Measurements from ENCODE around the gene KIAA0513.
"Not testable (repeated sequence)": the region's sequence is repeated elsewhere in the genome, so short reads cannot be mapped to it uniquely, and the experiment has no call there.

Gene KIAA0513

DNA sequence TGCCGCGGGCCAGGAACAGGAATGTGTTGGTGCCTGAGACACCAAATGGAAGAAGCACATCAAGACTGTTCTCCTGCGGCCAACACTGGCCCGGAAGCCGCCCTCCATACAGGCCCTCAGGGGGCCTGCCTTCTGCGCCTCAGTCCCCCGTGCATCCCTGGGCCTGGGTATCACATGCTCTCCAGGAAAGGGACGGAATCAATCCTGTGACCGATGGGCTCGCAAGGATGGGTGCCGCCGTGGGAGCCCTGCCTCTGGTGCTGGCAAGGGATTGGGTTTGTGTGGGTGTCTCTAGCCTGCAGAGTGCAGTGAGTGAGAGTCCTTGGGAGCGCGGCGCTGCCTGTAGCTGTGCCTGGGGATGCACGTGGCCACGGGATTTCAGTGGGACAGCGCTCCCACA is 65.3 kb downstream of the KIAA0513 start:
- no peak for DNase-seq

DNA sequence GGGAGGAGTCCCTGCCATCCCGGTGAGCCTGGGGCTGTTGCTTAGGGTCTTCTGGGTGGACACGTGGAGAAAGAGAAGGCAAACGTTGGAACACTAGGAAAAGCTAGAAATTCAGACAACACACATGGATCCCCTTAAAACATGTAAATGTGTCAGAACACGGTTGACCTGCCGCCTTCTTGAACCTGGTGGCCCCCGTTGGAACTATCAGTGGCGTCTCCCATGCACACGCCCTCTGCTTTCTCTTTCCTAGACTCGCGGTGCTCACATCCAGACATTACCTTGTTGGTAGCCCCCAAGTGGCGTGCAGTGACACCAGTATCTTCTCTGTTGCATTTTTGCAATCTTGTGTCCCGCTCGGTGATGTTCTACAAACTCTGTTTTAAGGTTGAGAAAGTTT is 66.1 kb downstream of the KIAA0513 start:
- DNase-seq: no peak

DNA sequence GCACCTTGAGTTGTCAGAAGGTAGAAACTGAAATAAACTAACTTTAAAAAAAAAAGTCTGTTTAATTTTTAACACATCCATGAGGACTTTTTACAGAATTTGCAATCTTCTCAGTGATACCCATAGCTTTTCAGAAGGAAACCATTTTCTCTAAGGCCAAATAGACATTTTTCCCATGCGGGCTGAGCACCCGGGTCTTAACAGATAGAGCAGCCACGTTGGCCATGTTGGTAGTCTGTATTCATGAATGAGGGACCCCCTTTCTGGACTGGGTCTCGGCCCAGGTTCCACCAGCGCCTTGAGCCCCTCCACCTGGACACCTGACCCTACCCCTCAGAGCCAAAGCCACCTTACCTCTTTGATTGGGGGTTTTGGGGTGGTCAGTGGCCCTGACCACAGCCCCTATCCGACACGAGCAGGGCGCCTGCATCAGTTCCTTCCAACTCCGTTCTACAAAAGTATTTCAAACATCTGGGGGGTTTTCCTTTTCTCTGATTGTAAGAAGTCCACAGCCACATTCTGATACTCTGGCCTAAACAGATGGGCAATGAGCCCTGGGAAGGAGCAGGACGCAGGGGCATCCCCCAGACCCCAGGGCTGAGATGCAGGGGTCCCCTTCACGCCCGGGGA is 66.7 kb downstream of the KIAA0513 start:
- DNase-seq: no peak

DNA sequence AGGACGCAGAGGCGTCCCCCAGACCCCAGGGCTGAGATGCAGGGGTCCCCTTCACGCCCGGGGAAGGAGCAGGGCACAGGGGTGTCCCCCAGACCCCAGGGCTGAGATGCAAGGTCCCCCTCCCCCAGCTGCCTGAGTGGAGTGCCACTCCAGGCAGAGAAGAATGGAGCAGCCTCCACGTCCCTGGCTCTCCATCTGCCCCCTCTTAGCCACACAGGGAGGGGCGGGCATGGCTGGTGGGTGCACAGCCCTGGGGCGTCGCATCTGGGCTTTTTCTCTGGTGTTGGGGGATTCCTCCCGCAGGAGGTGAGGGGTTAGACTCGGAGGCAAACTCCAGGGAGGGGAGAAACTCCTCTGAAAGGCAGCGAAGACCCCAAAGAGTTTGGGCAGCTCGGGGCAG is 67.2 kb downstream of the KIAA0513 start:
- DNase-seq: no peak

DNA sequence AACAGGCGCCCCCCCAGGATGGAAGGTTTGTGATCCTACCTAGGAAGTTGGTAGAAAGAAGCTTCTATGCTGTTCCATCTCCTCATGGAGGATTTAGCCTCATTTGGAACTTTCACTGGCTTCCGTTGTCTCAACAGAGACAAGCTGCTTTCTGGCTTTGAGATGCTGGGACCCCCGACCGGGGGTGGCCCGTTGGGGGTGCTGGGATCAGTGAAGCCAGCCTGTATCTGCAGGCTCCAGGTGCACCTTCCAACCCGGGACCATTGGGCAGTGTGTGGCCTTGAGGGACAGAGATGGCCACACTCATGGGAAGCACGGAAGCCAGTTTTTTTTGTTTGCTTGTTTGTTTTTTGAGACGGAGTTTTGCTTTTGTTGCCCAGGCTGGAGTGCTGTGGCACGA is 69.3 kb downstream of the KIAA0513 start:
- no peak for DNase-seq

DNA sequence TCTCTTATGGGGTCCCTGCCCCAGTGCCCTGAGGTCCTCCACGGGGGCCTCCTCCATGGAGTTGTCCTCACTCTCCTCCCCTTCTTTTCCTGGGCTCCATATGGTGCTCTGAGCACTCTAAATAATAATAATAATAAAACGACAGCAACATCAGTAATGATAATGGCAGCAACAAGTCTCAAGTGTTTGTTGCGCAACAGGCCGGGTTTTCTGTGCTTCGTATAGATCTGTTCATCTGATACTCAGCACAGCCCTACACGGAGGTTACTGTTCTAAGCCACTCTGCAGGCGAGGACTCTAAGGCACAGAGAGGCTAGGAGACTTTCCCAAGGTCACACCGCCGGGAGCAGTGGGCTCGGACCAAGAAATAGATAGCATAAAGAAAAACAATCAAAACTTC is 71.0 kb downstream of the KIAA0513 start:
- DNase-seq: peak; percentile 50

DNA sequence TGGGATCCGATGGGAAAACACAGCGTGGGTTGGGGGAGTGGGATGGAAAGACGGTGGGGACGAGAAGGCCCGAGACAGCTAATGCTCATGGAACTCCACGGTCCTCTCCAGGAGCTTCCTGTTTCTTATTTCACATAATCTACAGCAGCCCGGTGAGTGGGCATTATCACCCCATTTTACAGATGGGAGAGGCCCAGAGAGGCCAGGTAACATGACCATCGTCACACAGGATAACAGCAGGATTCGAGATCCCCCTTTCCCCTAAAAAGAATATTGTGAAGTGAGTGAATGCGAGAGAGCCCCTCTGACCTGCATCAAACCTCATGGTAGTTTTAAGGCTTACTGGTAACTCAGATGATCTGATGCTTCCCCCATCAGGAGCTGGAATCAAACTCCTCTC is 72.7 kb downstream of the KIAA0513 start:
- DNase-seq: no peak

DNA sequence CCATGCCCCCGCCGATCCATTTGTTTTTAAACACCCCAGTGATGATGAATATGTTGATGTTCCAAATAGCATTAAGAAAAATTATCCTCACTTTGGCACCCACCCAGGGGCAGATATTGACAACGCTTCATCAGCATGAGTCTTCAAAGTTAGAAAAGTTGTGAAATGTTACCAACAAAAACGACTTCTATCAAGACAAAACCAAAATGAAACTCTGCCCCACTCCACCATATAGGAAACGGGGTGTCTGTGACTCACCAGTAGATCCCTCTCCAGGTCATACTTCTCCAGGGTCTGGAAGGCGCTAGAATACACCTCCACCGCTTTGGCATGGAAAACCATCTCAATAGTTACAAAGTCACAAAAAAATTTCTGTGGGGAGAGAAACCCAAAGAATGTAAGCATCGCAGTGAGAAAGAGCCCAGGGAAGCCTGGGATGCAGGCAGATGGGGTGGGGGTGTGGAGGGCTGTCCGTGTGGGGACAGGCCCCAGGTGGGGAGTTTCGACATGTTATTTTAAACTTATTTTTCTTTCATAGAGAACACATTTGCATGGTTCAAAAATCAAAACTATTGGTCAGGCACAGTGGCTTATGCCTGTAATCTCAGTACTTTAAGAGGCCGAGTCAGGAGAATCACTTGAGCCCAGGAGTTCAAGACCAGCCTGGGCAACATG is 74.5 kb downstream of the KIAA0513 start:
- DNase-seq: no peak

DNA sequence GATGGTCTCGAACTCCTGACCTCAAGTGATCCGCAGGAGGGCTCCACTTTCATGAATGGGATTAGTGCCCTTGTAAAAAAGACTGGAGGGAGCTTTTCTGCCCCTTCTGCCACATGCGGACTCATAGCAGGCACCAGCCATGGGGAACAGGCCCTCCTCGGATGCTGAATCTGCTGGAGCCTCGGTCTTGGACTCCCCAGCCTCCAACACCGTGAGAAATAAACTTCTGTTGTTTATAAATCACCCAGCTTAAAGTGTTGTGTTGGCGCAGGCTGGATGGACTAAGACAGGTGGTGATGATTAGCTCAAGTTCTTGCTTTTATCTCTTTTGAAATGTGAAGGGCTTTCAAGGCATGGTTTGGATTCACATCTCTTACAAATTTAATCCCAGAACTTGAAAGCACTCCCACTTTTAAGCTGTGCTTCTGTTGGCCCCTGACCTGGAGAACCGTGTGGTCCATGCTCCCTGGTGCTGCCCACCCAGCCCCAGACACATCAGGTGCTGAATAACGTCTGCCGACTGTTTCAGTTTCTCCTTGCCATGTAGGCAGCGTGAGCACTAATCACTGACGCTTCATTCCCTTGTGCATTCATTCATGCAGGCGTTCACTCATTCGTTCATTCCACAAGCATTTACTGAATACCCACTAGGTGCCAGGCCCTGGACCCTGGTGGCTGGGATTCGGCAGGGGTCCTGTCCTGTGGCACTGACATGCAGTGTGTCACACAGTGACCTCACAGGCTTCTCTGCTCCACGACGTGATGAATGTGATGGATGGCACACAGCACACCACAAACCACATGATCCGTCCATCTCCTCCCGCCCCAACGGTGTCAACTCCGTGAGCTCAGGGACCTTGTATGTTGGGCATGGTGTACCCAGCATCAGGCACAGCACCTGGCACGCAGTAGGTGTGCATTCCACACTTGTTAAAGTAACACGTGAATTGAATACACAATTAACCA is 75.8 kb downstream of the KIAA0513 start:
- no peak for DNase-seq

DNA sequence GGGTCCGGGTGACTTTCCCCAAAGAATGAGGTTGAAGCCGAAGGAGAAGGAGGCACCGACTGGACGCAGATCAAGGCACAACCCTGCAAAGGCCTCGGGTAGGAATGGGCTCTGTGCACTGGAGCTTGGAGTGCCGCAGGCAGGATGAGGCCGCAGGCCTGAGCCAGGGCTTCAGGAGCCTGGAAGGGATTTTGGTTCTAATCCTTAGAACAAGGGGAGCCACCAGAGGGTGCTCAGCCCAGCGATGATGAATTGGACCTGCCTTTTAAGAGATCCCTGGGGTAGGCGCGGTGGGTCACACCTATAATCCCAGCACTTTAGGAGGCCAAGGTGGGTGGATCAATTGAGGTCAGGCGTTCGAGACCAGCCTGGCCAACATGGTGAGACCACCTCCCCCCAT is 76.6 kb downstream of the KIAA0513 start:
- no peak for DNase-seq

DNA sequence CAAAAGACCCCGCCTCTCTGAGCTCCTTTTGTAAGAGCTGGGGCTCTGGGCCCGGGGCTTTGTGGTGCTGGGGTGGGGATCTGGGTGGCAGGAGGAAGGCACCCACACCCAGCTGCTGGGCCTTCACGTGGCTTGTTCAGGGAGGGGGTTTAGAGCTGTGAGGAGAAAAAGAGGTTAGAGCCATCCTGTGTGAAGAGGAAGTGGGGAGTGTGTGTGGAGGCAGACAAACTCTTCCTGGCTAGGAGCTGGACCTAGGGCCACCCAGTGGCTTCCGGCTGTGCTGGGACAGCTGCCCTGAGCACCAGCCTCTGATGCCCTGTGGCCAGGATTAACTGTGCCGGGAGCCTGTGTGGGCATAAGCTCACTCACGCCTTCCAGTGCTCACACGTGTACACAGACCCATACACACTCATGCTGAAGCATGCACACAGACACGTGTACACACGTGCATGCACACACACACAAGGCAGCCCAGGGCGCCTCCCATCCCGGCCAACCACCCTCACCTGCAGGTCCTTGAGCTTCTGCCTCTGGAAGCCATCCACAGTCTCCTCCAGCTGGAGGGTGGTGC is 77.3 kb downstream of the KIAA0513 start:
- no peak for DNase-seq

DNA sequence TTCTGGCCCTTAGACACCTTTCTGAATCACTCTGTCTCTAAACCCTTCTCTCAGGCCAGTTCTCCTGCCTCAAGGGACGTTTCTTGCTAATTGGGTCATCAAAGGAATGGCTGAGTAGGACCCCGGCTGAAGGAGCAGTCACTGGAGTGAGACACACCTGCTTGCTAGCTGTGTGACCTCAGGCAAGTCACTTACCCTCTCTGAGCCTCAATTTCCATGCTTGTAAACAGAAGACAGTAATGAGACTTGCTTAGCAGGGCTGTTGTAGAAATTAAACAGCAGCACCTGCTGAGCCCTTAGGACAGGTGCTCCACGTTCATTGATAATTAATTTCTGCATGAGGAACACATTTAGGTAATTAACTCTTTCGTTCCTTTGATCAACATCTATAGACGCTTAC is 77.9 kb downstream of the KIAA0513 start:
- no peak for DNase-seq

DNA sequence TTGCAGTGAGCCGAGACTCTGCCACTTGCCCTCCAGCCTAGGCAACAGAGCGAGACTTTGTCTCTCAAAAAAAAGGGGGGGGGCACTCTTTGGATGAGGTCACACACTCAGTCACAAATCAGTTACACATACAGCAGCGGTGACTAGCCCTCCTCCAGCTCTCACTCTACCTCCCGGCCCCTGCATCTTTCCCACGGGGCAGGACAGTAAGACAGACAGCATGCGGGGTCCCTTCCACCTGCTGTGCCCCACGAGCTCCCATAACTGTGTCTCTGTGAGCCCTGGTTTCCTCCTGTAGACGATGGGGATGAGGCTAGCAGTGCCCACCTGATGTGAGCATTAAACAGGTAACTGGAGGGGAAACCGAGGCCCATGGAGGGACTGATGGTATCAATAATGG is 79.5 kb downstream of the KIAA0513 start:
- DNase-seq: no peak

DNA sequence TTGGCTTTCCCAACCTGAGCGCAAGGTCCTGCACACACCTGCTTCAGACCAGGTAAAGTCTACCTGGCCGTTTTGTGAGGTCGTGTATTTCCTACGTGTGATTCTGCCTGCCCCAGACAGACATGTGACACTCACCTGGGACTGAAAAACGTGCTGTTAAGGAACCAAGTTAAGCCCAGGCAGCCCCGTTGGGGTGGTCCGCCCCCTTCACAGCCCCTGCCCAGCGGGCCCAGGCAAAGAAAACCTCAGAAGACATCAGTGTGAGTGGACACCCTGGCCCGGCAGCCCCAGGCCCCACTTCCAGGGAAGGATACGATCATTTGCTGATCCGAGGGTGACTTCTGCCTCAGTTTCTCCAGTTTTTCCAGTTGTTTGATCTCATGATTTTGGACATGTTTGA is 79.9 kb downstream of the KIAA0513 start:
- DNase-seq: no peak

DNA sequence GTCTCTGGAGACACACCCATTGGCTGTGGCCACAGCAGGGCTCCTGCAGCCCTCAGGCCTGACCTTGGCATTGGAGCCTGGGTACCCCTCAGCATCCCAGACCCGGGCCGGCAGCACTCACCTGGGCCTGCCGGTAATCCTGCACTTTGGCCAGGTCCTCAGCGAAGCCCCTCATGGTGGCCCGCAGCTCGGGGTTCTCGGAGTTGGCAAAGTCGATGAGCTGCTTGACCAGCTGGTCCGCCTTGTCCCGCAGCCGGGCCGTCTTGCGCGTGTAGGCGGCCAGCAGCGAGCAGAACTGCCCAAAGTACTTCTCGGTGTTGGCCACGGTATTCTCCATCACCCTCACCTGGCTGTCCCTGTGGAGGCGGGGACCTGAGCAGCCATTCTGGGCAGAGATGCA is 82.5 kb downstream of the KIAA0513 start:
- DNase-seq: no peak

DNA sequence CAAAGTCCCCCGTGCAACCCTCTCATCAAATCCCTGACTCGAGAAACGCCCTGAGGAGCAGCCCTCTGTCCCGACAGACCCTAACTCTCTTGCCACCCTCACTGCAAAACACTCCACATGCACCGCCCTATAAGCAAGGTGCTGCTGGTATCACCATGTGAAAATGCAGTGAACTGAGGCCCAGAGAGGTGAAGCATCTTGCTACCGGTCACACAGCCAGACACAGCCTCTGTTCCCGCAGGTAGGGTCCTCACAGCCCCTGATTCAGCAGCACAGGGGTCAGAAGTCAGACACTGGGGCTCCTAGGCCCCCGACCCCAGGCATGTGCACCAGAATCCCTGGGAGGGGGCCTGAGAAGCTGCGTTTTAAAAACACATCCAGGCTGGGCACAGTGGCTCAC is 83.6 kb downstream of the KIAA0513 start:
- no peak for DNase-seq

DNA sequence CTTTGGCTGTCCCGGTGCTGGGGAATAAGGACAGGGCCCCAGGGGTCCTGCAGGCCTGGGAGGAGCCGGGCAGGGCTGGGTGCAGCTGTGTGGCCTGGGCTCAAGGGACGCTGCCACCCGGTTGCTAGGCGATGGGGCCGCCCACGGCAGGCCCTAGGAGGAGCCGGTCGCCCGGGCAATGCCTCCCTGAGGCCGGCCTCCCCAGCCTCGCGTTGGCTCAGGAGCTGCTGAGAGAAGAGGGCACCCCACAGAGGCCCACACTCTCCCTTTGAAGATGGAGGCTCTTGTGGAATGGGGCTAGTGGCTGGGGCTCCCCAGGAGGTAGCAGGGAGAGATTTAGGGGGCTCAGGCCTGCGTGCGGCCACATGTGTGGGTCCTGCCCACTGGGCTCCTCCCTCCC is 84.8 kb downstream of the KIAA0513 start, which contains the start of gene CIBAR2:
Gene CIBAR2 (minus strand): TSS at position 109 of the 400 bp plus-strand sequence. CDS start 120 bp downstream, outside the sequence.
- no peak for DNase-seq

DNA sequence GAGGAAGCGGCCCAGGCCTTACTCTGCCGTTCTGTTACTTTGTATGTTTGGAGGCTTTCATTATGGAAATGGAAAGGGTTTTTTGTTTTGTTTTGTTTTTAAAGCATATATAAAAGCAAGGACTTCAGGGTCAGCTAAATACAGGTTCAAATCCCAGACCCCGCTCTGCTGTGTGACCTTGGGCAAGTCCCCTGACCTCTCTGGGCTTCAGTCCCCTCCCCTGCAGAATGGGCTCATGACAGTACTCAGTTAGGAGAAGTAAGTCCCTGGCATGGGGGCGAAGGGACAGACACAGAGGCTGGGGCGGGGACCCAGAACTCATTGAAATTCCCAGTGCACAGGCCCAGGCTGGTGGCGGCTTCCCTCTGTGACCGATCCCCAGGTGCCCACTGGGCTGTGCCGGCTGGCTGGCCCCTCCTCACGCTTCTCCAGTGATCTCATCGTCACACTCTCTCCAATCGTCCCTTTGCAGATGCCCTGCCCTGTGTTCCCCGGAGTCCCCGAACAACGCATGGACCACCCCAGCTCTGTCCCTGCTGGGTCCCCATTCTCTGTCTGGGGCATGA is 85.7 kb downstream of the KIAA0513 start:
- DNase-seq: no peak

DNA sequence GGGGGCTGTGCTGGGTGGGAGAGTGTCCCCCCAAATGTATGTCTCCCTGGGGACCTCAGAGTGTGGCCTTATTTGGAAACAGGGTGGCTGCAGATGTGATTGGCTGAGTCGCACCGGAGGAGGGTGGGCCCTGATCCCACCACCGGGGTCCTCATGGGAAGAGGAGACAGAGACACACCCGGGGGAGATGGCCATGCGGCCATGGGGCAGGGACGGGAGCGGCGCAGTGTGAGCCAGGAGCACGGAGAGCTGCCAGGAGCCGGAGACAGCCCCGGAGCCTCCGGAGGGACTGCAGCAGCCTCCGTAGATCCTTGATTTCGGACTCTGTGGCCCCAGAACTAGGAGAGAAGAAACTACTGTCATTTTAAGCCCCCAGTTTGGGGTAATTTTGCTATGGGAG is 86.3 kb downstream of the KIAA0513 start:
- no peak for DNase-seq

DNA sequence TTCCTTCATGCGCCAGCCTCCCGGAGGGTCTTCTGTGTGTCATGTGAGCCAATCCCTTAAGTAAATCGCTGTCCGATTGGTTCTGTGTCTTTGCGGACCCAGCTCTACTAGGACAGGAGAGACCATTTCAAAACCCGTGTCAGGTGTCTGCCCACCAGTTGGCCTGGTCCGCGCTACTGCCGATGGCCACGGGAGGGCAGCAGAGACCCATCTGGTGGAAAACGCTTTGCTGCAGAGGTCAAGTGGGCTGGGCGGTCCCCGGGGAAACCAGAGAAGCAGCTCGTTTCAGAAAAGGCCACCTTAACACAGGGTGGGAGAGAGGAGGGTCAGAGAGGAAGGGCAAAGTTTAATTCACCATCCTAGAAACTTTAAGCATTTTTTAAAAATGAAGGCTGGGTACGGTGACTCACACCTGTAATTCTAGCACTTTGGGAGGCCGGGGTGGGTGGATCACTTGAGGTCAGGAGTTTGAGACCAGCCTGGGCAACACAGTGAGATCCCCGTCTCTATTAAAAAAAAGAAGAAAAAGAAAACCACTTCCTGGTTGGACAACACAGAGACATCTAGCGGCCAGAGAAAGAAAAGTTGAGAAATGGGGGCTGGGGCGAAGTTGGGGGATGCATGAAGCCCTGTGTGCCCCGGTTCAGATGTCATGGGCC is 87.4 kb downstream of the KIAA0513 start:
- peak; percentile 91 for DNase-seq

DNA sequence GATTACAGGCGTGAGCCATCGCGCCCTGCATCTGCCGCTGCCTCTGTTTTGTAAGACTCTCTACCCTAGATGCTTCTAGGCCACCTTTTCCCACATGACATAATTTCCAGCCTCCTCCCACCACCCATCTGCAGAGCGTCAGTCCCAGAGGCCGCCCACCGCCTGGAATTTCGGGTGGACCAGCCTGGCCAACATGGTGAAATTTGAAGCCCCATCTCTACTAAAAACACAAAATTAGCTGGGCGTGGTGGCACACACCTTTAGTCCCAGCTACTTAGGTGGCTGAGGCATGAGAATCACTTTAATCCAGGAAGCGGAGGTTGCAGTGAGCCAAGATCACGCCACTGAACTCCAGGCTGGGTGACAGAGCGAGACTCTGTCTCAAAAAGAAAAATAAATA is 89.8 kb downstream of the KIAA0513 start:
- no peak for DNase-seq

DNA sequence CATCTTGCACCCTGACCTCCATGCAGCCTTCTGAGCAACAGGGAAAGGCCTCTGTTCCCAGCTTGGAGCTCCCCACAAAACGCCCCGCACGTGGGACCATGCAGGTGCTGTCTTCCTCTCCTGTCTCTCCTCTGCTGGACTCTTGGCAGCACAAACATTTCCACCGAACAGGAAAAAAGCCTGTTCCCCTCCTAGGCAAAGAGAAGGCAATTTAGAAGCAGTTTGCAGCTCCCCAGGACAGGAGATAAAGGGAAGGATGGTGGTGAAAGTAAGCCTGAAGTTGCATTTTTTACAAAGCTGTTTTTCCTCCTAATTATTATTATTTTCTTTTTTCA is 92.4 kb downstream of the KIAA0513 start:
- DNase-seq: no peak

DNA sequence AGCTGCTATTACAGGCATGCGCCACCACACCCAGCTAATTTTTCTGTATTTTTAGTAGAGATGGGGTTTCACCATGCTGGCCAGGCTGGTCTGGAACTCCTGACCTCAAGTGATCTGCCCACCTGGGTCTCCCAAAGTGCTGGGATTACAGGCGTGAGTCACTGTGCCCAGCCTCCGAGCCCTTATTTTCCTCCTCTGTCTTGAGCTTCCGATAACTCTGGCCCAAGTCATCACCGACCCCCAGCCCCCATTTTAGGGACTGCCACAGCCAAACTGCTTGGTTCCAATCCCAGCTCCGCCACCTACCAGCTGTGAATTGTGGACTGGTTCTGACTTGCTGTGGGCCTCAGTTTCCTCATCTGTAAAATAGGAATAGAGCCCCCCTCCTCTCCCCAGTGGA is 95.8 kb downstream of the KIAA0513 start:
- DNase-seq: not testable (repeated sequence)
